BLaER1 treated with 17β-estradiol and CSF1 and Interleukin-3, amounts not matched to agents 10 nM and 100 nM (cell line): ENCODE measurements around the gene INO80D.
A peak's percentile ranks its signal among the peaks of the same experiment; 100 is the strongest.
"Not testable (repeated sequence)": the region's sequence is repeated elsewhere in the genome, so short reads cannot be mapped to it uniquely, and the experiment has no call there.

ENCODE experiments used
- H3K27ac ChIP-seq, 11 experiments: shearing (Covaris generic); formaldehyde crosslinking; 2 replicates each; pipeline ENCODE4 v1.8.1; 2022
- H3K27me3 ChIP-seq, 11 experiments: shearing (Covaris generic); formaldehyde crosslinking; 2 replicates each; pipeline ENCODE4 v1.8.1; 2022
- H3K36me3 ChIP-seq, 11 experiments: shearing (Covaris generic); formaldehyde crosslinking; 2 replicates each; pipeline ENCODE4 v1.8.1; 2022
- H3K4me1 ChIP-seq, 10 experiments: shearing (Covaris generic); formaldehyde crosslinking; 2 replicates each; pipeline ENCODE4 v1.8.1; 2022
- H3K4me2 ChIP-seq, 11 experiments: shearing (Covaris generic); formaldehyde crosslinking; 2 replicates each; pipeline ENCODE4 v1.8.1; 2022
- H3K4me3 ChIP-seq, 10 experiments: shearing (Covaris generic); formaldehyde crosslinking; 2 replicates each; pipeline ENCODE4 v1.8.1; 2022
- H3K9ac ChIP-seq, 11 experiments: shearing (Covaris generic); formaldehyde crosslinking; 2 replicates each; pipeline ENCODE4 v1.8.1; 2022
- H3K9me3 ChIP-seq, 11 experiments: shearing (Covaris generic); formaldehyde crosslinking; replicated peaks in 1 of 11; 2 replicates each; pipeline ENCODE4 v1.8.1; 2022
- H4K20me1 ChIP-seq, 11 experiments: shearing (Covaris generic); formaldehyde crosslinking; 2 replicates each; pipeline ENCODE4 v1.8.1; 2022
- Cebpa-rat ChIP-seq, 11 experiments: shearing (Covaris generic); IDR thresholded peaks; 2 replicates each; pipeline ENCODE4 v1.8.1; 2022

Gene INO80D

DNA sequence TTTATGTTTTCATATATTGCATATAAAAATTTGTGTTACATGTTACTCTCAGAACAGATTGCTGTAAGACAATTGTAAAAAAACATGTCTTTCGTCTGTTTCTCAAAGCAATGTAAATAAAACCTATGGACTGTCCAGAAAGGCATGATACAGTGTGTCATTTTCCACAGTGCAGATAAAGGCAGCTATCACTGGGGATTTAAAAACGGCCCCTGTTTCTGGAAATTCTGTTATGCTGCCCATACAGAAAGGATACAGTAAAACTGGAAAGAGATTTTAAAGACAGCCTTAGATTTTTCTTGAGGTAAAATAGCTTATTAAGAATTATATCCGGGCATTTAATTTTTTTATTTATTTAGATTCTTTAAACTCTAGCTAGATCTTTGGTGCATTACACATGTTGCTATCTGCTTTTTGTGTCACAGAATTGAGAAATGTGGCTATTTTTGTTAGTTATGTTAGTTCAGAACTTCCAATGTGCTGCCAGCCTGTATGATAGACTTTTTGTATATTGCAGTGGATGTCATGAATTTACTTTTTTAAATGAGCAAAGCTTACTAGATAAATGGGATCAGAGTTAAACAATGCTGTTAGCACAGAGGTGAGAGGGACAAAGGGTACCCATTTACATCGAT, 859 bp upstream of the INO80D start:
- Histone ChIP-seq H3K4me1 (peaks cover 12 to 35% (median 28%) of the 10 kb centered on the region in 10 experiments), H3K27ac (peak overlapping the region; percentile 95 to 100 (median 98)), H3K4me3 (peak overlapping the region; percentile 69 to 87 (median 78)), H3K9me3 (no peaks in the 10 kb centered on the region), H3K36me3 (peaks cover 0 to 19% (median 15%) of the 10 kb centered on the region in 11 experiments; a peak in 16 of 22 replicates), H3K27me3 (no peaks in the 10 kb centered on the region), H3K4me2 (peak overlapping the region; percentile 75 to 98 (median 94)), H3K9ac (peak overlapping the region; percentile 95 to 100 (median 100)), H4K20me1 (peaks cover 0 to 19% (median 9%) of the 10 kb centered on the region in 11 experiments; a peak in 10 of 22 replicates)
- TF ChIP-seq Cebpa-rat (IDR thresholded peaks at IDR 0.05), result no peak

DNA sequence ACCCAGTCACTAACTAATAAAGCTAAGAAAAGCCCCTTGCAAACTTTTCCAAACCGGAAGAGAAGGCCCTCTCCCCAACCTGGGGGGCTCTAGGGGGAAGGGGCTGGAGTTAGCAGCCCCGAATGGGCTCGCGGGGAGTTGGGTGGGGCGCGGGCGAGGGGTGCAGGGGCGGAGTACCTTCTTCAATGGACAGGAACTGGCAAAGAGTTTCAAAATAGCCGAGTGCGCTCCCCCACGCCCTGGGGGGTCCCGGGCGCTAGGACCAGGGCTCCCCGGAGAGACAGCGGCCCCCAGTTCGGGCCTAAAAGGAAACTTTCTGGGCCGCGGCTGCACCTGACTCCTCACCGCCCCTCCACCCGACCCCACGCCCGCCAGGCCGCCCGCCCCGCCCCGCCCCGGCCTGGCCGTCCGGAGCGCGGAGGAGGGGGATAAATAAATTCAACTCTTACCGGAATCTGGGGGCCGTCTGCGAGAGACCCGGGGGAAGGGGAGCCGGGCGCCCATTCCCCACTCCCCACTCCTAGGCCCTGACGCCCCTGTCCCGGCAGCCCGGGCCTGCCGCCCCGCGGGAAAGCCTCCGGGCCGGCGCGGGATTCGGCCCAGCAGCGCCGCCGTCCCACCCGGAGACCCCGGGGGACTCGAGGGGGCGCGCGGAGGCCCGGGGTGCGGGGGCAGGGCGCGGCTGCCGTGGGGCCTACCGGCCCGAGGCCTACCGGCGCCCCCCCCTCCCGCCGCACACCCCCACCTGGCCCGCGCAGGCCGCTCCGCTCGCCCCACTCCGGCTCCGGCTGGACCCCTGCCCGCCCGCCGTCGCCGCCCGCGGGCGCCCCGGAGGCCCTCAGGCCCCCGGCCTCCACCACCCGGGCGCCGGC, 868 bp downstream of the INO80D start:
- H3K4me3 ChIP-seq, result peak overlapping the region; percentile 69 to 87 (median 78)
- H3K27ac ChIP-seq, result peak overlapping the region; percentile 95 to 100 (median 98)
- H4K20me1 ChIP-seq, result peaks cover 6 to 36% (median 20%) of the 10 kb centered on the region in 11 experiments; a peak in 14 of 22 replicates
- H3K36me3 ChIP-seq, result peaks cover 0 to 12% (median 6%) of the 10 kb centered on the region in 11 experiments; a peak in 14 of 22 replicates
- no peaks in the 10 kb centered on the region for H3K27me3 ChIP-seq
- H3K9ac ChIP-seq, result peak overlapping the region; percentile 95 to 100 (median 100)
- no peaks in the 10 kb centered on the region for H3K9me3 ChIP-seq
- peaks cover 12 to 35% (median 31%) of the 10 kb centered on the region in 10 experiments for H3K4me1 ChIP-seq
- TF ChIP-seq Cebpa-rat (IDR thresholded peaks at IDR 0.05), result no peak
- H3K4me2 ChIP-seq, result peak overlapping the region; percentile 86 to 98 (median 94)

DNA sequence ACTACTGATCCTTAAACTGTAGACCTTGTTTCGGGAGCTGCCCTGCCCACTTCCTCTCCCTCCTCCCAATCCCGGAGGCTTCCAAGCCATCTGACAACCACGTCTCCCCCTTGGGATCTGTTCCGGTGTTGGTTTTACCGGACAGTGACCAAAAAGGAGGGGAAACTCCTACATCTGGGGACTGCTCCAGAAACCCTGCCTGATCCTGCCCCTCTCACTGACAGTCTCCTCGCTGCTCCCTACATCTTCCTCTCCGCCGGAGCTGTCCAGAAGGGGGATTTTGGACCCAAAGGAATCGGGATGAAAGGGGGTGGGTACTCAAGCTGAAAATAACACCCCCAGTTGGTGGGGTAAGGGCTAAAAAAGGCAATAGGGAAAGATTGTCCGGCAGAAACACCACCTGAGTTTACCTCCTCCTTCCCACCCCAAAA, 1.5 kb downstream of the INO80D start:
- H3K4me3 ChIP-seq, result peak overlapping the region; percentile 69 to 87 (median 78)
- H3K4me2 ChIP-seq, result peak overlapping the region; percentile 64 to 98 (median 94)
- no peaks in the 10 kb centered on the region for H3K9me3 ChIP-seq
- no peaks in the 10 kb centered on the region for H3K27me3 ChIP-seq
- H4K20me1 ChIP-seq, result peaks cover 6 to 42% (median 27%) of the 10 kb centered on the region in 11 experiments; a peak in 16 of 22 replicates
- H3K36me3 ChIP-seq, result peaks cover 0 to 7% (median 0%) of the 10 kb centered on the region in 11 experiments; a peak in 2 of 22 replicates
- H3K27ac ChIP-seq, result peak overlapping the region; percentile 95 to 100 (median 98)
- TF ChIP-seq Cebpa-rat (IDR thresholded peaks at IDR 0.05), result no peak
- H3K4me1 ChIP-seq, result peaks cover 12 to 35% (median 31%) of the 10 kb centered on the region in 10 experiments
- H3K9ac ChIP-seq, result peak overlapping the region; percentile 95 to 100 (median 100)

GRCh38 chr2:206083602-206084438, 2.2 kb downstream of the INO80D start:
- H3K36me3 ChIP-seq, result peaks cover 0 to 5% (median 0%) of the 10 kb centered on the region in 11 experiments; a peak in 3 of 22 replicates
- H3K4me2 ChIP-seq, result peak overlapping the region; percentile 64 to 98 (median 94)
- peaks cover 6 to 49% (median 33%) of the 10 kb centered on the region in 11 experiments; a peak in 16 of 22 replicates for H4K20me1 ChIP-seq
- H3K9ac ChIP-seq, result peak overlapping the region; percentile 95 to 100 (median 100)
- H3K4me1 ChIP-seq, result peaks cover 12 to 35% (median 27%) of the 10 kb centered on the region in 10 experiments
- H3K4me3 ChIP-seq, result peak overlapping the region; percentile 69 to 87 (median 78)
- H3K27me3 ChIP-seq, result no peaks in the 10 kb centered on the region
- H3K9me3 ChIP-seq, result no peaks in the 10 kb centered on the region
- peak overlapping the region; percentile 95 to 100 (median 98) for H3K27ac ChIP-seq
- no peak for TF ChIP-seq Cebpa-rat (IDR thresholded peaks at IDR 0.05)

GRCh38 chr2:206082298-206082843, 3.6 kb downstream of the INO80D start:
- Histone ChIP-seq H3K9ac (no peak overlapping the region), H3K4me2 (no peak overlapping the region; a peak in 1 of 22 replicates), H3K4me3 (no peak overlapping the region), H3K27me3 (no peaks in the 10 kb centered on the region), H4K20me1 (peaks cover 6 to 63% (median 43%) of the 10 kb centered on the region in 11 experiments; a peak in 16 of 22 replicates), H3K36me3 (peaks cover 0 to 17% (median 5%) of the 10 kb centered on the region in 11 experiments; a peak in 4 of 22 replicates), H3K27ac (no peak overlapping the region), H3K4me1 (peaks cover 6 to 28% (median 14%) of the 10 kb centered on the region in 10 experiments), H3K9me3 (no peaks in the 10 kb centered on the region)
- no peak for TF ChIP-seq Cebpa-rat (IDR thresholded peaks at IDR 0.05)

DNA sequence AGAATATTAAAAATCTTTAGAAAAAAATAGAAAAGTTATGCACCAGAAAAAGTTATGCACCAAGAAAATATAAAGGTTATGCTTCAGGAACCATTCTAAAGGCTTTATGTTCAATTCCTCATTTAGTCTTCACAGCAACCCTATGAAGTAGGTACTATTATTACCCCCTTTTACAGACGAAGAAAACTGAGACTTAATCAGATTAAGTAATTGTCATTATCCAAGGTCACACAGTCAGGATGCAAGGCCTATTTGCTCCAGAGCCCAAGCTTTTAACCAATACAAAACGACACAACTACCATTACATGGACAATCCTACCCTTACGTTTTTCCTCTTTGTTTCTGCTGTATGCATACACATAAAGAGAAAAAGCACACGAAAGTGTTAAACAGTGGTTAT, 5.0 kb downstream of the INO80D start:
- TF ChIP-seq Cebpa-rat (IDR thresholded peaks at IDR 0.05), result no peak
- H4K20me1 ChIP-seq, result peaks cover 6 to 76% (median 51%) of the 10 kb centered on the region in 11 experiments; a peak in 17 of 22 replicates
- H3K4me1 ChIP-seq, result peaks cover 6 to 25% (median 14%) of the 10 kb centered on the region in 10 experiments
- peaks cover 0 to 18% (median 5%) of the 10 kb centered on the region in 11 experiments; a peak in 6 of 22 replicates for H3K36me3 ChIP-seq
- no peak overlapping the region for H3K4me2 ChIP-seq
- H3K4me3 ChIP-seq, result no peak overlapping the region
- H3K9ac ChIP-seq, result no peak overlapping the region
- no peak overlapping the region for H3K27ac ChIP-seq
- no peaks in the 10 kb centered on the region for H3K9me3 ChIP-seq
- no peaks in the 10 kb centered on the region for H3K27me3 ChIP-seq

GRCh38 chr2:206079699-206080465, 6.1 kb downstream of the INO80D start:
- peaks cover 9 to 86% (median 53%) of the 10 kb centered on the region in 11 experiments; a peak in 17 of 22 replicates for H4K20me1 ChIP-seq
- TF ChIP-seq Cebpa-rat (IDR thresholded peaks at IDR 0.05), result no peak
- H3K4me2 ChIP-seq, result no peak overlapping the region
- no peak overlapping the region for H3K27ac ChIP-seq
- peaks cover 6 to 25% (median 14%) of the 10 kb centered on the region in 10 experiments for H3K4me1 ChIP-seq
- H3K36me3 ChIP-seq, result peaks cover 0 to 20% (median 5%) of the 10 kb centered on the region in 11 experiments; a peak in 7 of 22 replicates
- H3K9ac ChIP-seq, result no peak overlapping the region
- no peak overlapping the region for H3K4me3 ChIP-seq
- no peaks in the 10 kb centered on the region for H3K27me3 ChIP-seq
- no peaks in the 10 kb centered on the region for H3K9me3 ChIP-seq

DNA sequence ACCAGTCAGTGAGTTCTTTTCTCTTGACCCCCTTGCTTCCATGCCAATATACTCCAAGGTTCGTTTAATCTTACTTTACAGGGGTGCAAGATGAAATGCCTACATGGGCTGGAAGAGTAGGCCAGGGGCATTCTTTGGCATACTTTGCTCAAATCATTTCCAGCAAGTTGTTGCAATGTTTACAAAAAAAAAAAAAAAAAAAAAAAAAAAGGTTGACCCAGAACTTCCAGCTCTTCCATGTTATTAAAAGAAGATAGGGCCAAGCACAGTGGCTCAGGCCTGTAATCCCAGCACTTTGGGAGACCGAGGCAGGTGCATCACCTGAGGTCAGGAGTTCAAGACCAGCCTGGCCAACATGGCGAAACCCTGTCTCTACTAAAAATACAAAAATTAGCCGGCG, 8.1 kb downstream of the INO80D start:
- not testable (repeated sequence) for H3K9ac ChIP-seq, H3K27ac ChIP-seq, H3K4me3 ChIP-seq, H3K9me3 ChIP-seq, H3K27me3 ChIP-seq, H3K4me2 ChIP-seq
- Histone ChIP-seq H3K36me3 (peaks cover 14 to 40% (median 21%) of the 10 kb centered on the region in 11 experiments), H3K4me1 (peaks cover 0 to 14% (median 6%) of the 10 kb centered on the region in 10 experiments; a peak in 11 of 20 replicates), H4K20me1 (peaks cover 9 to 96% (median 69%) of the 10 kb centered on the region in 11 experiments; a peak in 18 of 22 replicates)
